Stimulated activated CD8-positive, alpha-beta memory T cell treated with anti-CD3 and anti-CD28 coated beads, Interleukin-15, amount 100 ng/mL, for 1 hour (primary cell): ENCODE results near the gene PDGFA.

Source experiments
- DNase-seq: peaks from one replicate; pipeline ENCODE4 v3.0.0-alpha.2; 2020; ENCODE audit warnings: low read depth

The PDGFA gene

DNA sequence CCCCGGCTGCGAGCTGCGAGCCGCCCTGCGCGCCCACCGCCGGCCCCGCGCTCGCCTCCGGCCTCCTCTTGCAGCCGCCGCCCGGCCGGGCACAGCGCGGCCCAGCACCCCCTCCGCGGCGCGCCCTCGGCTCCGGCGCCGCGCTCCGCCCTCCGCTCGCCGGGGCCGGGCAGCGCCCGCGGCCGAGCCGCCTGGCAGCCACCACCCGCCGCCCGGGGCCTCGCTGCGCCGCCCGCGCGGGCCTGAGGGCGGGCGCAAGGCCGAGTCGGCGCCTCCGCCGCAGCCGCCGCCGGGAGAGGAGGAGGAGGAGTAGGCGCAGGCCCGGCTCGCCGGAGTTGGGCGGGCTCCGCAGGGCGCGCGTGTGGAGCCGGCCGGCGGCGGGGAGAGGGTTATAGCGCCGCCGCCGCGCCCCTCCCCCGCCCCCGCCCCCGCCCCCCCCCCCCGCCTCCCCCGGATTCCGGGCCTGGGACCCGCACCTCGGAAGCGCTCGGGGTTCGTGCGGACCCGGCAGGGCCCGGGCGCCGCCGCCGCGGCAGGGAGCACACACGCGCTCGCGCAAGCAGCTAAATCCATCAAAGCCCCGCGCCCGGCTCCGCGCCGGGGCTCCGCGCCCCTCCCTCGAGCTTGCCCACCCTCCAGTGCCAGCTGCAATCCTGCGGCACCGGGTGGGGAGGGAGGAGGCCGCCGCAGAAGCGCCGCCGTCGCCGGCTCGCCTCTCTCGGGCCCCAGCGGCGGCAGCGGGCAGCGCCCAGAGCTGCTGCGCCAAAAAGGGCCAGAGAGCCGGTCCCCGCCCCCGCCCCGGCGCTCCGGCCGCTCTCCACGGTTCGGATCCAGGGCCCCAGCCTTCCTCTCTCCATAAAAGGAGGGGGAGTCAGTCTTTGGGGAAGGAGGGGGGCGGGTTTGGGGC, at the start of gene PDGFA:
PDGFA (minus strand) TSS at position 363 of the 907 bp plus-strand sequence. CDS start 845 bp downstream, outside the sequence.
- DNase-seq = no peak

- DNase-seq = no peak
These were observed 48.6 kb upstream of the PDGFA start for GRCh38 chr7:568031-568951.

- DNase-seq = no peak
These were observed 47.7 kb upstream of the PDGFA start for GRCh38 chr7:567305-567883.

GRCh38 chr7:566100-566499, 46.5 kb upstream of the PDGFA start:
- DNase-seq = no peak

GRCh38 chr7:564176-564865, 44.7 kb upstream of the PDGFA start:
- no peak for DNase-seq

DNA sequence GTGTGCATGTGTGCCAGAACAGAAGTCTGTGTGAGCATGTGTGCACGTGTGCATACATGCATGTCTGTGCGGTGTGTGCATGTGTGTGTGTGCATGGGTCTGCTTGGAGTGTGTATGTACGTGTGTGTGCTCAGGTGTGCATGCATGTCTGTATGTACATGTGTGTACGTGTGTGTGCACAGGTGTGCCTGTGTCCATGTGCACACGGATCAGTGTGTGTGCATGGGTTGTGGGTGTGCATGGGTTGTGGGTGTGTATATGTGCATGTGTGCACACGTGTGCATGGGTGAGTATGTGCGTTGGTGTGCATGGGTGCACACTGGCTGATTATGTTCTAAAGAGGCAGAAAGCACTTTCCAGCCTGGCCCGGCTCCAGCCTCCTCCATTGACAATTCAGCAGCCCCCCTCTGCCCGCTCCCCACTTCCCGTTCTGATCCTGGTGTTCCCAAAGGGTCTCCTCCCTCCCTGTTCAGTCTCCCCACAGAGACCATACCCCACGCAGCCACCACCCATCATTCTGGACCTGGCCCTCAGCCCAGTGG, 44.1 kb upstream of the PDGFA start:
- DNase-seq = no peak

- no peak for DNase-seq
These were observed 43.4 kb upstream of the PDGFA start for GRCh38 chr7:562789-563628.

DNA sequence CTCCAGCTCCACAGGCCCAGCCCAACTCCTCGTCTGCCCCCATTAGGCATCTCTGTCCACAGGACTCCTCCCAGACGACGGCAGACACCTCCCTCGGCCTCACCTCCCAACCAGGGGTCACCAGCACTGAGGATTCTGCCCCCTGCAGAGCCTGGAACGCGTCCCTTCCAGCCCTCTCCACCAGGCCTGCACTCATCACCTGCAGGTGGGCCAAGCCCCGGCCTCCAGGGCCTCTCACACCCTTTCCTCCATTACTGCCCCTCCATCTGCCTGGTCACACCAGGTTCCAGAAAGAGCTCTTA, 42.7 kb upstream of the PDGFA start:
- DNase-seq = no peak

GRCh38 chr7:561631-562373, 42.2 kb upstream of the PDGFA start:
- no peak for DNase-seq

GRCh38 chr7:560966-561630, 41.5 kb upstream of the PDGFA start:
- no peak for DNase-seq

GRCh38 chr7:559396-559705, 39.7 kb upstream of the PDGFA start:
- no peak for DNase-seq

DNA sequence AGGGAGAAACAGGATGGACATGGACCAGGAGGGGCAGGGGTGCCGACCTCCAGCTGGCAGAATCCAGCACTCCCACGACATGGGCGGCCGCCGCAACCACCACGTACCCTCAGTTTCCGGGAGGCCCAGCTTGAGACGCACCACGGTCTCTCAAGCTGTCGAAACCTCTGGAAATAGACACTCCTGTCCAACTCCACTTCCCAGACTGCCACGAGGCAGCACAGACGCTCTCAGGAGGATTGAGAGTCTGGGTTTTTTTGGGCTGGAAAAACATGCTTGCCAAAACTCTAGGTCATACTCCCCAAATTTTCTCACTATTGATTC, 37.9 kb upstream of the PDGFA start:
- DNase-seq = no peak

GRCh38 chr7:556837-557557, 37.4 kb upstream of the PDGFA start:
- DNase-seq = no peak

GRCh38 chr7:556291-556826, 36.7 kb upstream of the PDGFA start:
- DNase-seq = no peak

DNA sequence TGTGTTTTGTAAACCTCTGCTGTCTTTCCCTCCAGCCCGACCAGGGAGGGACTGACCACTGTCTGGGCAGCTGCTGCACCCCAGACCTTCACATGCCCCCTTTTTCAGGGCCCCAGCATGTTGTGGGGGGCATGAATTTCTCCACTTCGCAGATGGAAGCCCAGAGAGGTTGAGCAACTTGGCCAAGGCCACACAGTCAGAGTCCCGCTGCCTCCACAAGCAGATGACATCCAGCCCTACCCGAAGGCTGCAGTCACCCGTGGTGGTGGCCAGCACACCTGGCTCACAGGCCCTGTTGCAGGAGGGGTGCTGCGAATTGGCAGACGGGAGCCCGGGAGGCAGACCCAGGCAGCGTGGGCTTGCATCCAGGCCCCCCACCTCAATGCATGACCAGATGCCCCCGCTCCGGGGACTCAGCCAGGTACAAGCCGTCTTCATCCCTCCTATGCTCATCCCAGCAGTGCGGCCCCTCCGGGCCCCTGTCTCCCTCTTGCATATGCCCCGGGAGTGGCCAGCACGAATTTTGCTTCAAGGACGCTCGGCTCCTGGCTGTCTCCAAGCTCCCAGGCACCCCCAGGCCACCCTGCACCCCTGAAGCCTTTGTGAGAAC, 36.0 kb upstream of the PDGFA start:
- DNase-seq = no peak

GRCh38 chr7:553636-554111, 34.0 kb upstream of the PDGFA start:
- no peak for DNase-seq

DNA sequence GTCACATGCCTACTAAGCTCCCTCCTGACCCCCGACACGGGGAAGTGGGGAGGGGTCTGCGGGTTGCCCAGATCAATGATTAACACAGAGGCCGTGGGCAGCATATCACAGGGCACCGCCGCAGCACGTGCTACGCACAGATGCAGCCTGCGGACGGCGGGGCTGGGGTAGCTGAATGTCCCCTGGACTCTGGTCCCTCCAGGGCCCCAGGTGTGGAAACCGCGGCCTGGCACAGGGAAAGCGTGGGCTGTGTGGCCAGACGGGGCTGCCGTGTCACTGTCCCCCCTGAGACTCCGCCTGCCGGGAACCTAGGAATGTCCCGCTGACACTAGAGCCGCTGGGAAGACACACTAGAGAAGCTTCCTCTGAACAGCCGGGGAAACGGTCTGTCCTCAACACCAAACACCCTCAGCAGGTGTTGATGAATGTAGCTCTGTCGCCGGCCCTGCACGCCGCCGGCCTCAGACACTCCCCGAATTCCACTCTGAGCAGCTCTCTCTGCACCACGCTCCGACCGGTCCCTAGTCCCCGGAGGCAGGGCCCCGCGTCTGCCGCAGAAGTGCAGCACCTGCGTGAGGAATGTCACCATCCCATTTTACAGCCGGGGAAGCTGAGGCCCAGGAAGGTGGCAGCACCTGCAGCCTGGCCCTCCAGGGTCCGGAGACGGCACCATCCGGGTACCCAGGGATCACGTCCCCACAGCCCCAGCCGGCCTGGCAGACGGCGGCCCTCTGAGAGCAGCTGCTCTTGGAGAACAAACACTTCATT, 33.4 kb upstream of the PDGFA start:
- DNase-seq = no peak
